GM18502 (cell line): Measurements from ENCODE around the gene ALG8.
"Not testable (repeated sequence)": the region's sequence is repeated elsewhere in the genome, so short reads cannot be mapped to it uniquely, and the experiment has no call there.

Experiments
- ATAC-seq: cut with Tn5 transposase; IDR thresholded peaks from one replicate; pipeline ENCODE4 v1.9.1; 2021; ENCODE audit warnings: mild to moderate bottlenecking; ENCODE audit not compliant: unreplicated experiment, poor library complexity

The ALG8 gene

DNA sequence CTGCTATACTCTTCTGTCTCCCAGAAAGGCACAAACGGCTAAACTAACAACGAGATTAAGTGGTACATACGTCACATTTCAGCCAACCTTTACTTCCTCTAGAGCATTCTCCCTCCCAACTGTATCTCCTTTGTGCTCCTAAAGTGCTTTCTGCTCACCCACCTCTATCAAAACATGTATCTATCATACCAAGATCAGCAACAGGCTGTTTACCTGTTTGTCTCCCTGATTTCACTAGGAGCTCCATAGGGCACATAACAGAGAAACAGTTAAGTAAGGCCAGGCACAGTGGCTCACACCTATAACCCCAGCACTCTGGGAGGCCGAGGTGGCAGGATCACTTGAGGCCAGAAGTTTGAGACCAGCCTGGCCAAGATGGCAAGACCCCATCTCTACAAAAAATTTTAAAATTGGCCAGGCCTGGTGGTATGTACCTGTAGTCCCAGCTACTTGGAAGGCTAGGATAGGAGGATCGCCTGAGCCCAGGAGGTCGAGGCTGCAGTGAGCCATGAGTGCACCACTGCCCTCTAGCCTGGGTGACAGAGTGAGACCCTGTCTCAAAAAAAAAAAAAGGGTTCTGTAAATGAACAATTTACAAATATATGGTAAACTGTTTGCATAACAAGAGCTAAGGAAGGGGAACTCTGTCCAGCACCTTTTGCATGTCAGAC is 62.6 kb downstream of the ALG8 start:
- no peak for ATAC-seq

DNA sequence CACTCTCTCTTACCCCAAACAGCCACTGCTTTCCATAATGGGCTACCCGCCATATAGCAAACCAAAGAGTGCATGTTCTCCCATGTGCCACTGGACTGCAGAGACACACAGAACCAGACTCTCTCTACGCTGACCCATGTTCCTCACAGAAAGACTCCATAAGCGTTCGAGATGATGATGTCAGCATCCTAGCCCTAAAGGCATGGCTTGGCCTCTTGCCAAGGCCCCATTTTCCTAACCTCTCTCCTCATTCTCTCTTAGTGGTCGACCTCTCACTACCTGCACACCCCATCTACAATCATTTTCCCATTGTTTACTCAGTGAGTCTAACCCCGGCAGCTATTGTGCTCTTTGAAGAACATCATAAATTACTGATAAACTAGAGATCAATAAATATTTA is 64.7 kb downstream of the ALG8 start:
- ATAC-seq, result no peak

DNA sequence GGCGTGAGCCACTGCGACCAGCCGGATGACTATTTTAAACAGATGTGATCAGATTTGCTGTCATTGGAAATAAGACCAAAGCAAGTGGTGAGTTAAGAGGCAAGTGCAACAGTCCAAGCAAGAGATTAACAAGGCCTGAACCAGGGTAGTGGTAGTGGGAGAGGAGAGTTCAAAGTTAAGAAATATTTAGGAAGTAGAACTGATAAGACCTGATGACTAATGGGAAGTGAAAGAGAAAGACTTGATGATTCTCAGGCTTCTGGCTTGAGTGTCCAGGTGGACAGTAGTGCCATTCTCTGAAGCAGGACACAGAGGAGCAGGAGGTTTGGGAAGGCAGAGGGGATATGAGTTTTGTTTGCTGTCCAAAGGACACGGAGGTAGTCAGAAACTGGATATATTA is 67.0 kb downstream of the ALG8 start:
- no peak for ATAC-seq

DNA sequence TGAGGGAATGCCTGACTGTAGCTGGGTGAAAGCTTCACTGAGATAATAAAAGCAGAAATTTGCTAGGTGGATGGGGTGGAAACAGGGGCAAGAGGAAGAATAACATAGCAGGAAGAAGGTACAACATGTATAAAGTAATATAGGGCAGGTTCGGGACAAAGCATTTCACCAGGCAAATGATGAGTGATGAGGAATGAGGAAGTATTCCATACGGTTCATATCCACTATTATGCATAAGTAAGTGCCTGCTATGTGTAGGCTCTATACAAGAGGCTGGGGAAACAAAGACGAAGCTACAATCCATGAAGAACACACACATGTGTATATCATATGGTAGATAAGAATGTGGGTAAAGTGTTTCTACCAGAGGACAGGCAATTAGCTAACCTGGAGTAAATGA is 67.7 kb downstream of the ALG8 start:
- ATAC-seq, result no peak

DNA sequence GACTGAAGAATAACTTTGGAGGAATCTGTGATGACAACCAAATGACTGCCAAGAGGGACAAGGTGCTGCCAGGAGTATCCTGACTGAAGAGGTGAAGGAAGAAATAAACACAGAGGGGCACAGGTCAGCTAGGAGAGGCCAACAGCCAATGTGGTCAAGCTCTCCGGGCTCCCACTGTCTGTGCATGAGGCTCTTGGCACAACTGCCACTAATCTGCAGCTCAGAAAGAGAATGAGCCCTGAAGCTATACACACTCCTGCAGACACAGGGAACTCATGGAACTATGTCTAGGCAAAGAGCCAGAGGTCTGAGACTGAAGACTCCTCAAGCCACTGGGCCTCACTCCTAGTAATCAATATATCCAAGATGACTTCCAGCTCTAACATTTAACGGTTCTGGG is 68.8 kb downstream of the ALG8 start:
- no peak for ATAC-seq

DNA sequence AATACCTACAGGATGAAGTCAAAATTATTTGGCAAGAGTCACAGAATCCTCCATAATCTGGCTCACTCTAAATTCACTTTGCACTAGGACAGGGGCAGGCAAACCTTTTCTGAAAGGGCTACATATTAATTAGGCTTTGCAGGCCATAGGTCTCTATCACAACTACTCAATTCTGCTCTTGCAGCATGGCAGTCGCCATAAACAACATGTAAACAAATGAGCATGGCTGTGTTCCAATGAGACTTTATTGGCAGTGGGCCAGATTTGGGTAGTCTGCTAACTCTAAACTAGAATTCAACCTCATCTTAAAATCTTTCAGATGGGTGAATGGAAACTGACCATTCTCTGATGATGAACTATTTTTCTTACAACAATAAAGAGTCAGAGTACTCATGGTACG is 70.0 kb downstream of the ALG8 start:
- no peak for ATAC-seq

DNA sequence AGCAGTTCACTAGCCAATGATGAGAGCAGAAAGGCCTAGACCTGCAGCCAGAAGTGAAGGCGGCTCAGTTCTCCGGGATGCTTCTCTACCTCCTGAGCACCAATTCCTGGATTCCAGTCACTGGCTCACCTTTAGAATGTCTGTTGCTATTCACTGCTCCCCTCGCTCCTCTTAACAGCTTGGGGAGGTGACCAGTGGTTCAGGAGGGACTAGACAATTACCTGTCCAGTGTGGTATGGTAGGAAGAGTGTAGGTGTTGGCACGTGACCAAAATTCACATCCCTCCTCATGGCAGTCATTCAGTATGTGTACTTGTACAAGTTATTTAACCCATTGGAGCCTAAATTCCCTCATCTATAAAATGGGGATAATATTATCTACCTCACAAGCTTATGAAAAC is 71.7 kb downstream of the ALG8 start:
- no peak for ATAC-seq

DNA sequence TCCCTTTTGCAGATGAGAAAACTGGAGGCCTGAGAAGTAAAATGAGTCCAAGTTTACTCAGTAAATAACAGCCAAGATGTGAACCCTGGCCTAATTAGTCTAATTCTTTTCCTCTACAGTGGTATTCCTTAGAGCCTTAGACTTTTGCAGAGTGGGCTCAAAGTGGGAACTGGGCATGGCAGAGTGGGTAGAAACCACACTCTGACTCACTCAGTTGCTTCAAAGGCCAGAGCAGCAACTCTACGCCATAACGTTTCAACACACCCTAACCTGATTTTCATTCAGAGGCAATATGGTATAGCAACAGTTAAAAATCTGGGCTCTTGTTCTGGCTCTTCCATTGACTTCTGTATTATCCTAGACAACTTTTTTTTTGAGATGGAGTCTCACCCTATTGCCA is 73.0 kb downstream of the ALG8 start:
- ATAC-seq, result no peak

DNA sequence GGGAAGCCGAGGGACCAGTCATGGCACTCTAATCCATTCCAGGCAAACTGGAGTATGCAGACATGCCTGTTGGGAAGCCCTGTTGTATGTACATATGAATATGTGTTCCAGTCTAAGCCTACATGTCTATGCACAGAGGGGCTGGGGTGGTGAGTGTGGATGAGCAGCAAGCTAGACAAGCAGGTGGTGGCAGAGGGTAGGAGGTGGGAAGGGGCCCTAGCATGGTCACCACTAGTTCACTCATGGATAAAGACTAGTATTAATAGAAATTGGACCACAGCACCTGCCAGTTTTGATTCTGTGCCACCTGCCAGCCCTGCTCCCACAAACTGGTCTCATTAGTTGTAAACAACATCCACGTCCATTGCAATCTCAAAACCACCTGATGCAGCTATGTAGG is 74.2 kb downstream of the ALG8 start:
- no peak for ATAC-seq

DNA sequence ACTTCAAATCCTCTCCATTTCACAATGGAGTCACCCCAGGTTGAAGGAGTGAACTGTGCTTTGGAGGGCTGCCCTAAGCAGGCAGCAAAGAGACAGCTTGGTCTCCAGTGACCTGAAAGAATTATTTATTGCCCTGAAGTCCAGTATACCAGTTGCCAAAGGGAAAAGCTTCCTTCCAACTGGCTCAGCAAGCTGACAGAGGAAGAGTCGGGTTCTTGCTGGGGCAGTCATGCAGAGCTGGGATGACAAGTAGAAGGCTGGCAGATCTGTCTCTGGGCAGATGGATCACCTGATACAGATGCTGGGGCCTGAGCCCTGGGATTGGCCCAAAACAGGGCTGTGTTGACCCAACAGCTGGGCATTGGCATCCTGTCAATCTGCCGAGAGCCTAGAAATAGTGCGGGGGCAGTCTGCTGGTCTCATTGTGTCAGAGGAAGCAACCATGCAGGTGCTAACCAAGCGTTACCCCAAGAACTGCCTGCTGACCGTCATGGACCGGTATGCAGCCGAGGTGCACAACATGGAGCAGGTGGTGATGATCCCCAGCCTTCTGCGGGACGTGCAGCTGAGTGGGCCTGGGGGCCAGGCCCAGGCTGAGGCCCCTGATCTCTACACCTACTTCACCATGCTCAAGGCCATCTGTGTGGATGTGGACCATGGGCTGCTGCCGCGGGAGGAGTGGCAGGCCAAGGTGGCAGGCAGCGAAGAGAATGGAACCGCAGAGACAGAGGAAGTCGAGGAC is 75.8 kb downstream of the ALG8 start, which contains the start of gene THRSP:
Gene THRSP, plus strand, starts transcription at position 422 of the 742 bp plus-strand sequence. Its CDS starts 21 bp downstream, at position 443.
- ATAC-seq, result no peak

DNA sequence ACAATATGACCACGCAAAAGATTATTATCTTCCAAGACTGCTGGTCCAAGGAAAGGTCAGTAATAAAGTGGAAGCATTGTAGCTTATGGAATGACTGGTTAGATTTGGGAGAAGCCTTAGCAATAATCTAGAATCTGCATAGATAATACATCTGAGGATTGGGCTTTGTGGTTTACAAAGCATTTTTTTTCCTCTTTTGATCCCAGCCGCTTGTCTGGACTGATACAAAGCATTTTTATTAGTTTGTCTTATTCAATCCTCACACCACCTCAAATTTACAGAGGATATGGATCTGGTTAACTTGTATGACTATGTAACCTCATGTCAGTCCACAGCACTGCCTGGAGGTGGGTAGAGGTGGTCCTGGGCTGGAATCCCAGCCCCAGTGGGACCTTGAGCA is 76.8 kb downstream of the ALG8 start:
- no peak for ATAC-seq

DNA sequence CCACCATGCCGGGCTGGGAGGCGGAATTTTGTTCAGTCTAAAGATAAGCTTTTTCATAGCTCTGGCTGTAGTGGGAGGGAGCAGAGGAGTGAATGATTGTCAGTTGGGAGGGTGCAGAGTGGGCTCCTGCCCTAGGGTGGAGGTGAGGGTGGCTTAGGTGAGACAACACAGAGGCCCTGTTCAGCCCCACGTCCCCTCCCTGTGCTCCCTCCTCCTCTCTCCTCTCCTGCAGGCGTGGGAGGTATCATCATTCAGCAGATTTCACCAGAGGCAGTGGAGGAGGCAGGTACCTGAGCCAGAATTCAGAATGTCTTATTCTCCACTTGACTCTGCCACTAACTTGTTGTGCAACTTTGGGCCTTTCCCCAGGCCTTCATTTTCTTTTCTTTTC is 77.5 kb downstream of the ALG8 start:
- no peak for ATAC-seq

DNA sequence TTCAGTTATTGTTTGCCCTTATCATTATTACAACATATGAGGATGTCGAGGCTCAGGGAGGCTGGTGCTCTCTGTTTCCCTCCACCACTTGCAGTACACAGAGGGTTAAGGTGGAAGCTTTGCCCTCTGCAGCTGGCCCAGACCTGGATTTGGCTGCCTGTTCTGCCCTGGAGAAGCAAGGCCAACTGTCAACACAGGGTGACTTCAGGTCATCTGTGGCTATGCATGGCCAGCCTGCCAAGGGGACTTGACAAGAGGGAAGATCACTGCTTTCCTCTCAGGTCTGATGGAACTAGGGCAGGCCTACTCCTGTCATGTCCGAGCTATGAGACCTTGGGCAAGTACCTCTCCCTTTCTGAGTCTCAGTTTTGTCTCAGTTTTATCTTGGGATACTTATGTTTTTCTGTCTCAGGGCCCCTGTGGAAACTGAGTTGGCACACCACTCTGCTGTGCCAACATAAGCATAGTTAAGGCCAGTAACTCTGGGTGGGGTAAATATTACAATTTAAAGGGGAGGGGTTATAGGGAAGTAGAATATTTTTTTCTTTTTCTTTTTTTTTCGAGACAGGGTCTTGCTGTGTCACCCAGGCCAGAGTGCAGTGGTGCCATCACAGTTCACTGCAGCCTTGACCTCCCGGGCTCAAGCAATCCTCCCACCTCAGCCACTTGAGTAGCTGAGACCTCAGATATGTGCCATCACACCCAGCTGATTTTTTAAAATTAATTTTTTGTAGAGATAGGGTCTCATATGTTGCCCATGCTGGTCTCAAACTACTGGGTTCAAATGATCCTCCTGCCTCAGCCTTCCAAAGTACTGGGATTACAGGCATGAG is 78.1 kb downstream of the ALG8 start:
- ATAC-seq, result no peak

DNA sequence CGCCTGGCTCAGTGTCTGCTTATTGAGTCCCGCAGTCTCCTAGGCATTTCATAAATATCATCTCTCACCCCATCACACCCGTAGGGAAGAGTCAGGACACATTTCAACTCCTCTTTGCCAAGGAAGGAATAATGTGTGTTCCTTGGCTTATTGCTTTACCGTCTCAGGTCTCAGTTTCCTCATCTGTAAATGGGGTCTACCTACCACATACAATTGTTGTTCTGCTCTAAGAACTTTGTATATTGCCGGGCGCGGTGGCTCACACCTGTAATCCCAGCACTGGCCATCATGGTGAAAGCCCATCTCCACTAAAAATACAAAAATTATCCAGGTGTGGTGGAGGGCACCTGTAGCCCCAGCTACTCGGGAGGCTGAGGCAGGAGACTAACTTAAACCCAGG is 78.9 kb downstream of the ALG8 start:
- no peak for ATAC-seq

DNA sequence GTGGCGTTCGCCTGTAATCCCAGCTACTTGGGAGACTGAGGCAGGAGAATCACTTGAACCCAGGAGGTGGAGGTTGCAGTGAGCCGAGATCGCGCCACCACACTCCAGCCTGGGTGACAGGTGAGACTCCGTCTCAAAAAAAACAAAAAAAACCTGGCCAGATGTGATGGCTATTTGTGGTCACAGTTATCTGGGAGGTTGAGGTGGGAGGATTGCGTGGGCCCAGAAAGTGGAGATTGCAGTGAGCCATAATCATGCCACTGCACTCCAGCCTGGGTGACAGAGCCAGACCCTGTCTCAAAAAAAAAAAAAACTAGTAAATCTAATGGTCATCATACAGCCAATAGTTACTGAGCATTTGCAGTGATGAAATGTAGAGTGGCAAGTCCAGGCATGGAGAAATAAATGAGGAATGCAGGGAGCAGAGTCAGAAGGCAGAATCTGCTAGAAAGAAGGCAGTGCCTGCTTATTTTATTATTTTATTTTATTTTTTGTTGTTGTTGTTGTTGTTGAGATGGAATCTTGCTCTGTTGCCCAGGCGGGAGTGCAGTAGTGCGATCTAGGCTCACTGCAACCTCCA is 79.6 kb downstream of the ALG8 start:
- ATAC-seq, result not testable (repeated sequence)

DNA sequence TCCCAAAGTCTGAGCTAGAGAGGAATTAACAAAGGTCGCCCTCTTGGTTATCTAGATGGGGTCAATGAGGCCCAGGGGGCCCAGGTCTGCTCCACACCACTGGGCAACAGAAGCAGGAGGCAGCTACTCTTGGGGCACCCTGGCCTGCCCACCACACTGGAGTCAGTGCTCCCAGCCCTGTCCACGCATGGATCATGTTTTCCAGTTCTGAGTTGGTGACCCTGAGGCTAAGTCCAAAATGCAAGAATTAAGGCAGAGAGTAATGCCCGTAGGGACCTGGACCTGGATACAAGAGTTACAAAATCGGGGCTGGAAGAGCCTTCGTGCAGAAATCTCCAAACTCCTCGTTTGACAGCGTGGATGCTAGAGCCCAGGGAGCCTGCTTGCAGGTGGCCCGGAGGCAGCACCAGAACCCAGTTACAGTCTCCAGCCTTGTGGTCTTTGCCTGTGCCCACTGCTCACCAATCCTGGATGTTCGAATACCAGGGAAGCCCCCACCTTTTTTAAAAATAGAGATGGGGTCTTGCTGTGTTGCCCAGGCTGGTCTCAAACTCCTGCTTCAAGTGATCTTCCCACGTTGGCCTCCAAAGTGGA is 81.9 kb downstream of the ALG8 start:
- ATAC-seq, result no peak

DNA sequence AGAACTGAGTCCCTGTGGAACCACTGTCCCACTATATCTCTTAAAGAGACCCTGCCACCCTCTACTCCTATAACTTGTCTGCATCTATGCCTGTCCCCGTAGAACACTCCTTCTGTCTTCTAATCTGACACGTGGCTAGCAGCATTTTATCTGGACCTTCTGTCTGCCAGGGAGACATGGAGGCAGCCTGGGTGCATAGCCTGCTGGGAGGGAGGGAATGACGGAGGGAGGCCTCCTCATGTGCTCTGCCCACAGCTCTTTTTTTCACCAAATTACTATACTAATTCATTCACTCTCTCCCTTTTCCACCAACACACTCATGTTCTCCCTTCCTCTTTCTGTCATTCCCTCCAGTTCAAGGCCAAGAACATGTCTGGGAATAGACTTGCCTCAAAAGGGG is 83.3 kb downstream of the ALG8 start:
- no peak for ATAC-seq

DNA sequence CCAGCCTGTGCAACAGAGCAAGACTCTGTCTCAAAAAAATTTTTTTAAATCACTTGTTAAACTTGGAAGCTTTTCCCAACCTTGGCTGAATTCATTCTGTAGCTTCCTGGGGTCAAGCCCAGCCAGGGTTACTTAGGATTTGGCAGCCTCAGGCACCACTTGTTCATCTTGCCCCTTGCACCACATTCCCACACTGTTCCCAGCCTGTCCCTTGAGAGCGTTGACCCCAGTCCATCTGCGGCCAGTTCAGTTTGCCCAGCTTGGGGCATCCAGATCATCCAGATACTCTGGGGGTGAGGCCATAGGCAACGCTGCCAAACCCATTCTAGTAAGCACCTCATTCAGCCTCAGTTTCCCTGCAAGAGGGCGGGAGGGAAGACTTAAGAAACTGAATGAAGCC is 84.5 kb downstream of the ALG8 start:
- ATAC-seq, result no peak

DNA sequence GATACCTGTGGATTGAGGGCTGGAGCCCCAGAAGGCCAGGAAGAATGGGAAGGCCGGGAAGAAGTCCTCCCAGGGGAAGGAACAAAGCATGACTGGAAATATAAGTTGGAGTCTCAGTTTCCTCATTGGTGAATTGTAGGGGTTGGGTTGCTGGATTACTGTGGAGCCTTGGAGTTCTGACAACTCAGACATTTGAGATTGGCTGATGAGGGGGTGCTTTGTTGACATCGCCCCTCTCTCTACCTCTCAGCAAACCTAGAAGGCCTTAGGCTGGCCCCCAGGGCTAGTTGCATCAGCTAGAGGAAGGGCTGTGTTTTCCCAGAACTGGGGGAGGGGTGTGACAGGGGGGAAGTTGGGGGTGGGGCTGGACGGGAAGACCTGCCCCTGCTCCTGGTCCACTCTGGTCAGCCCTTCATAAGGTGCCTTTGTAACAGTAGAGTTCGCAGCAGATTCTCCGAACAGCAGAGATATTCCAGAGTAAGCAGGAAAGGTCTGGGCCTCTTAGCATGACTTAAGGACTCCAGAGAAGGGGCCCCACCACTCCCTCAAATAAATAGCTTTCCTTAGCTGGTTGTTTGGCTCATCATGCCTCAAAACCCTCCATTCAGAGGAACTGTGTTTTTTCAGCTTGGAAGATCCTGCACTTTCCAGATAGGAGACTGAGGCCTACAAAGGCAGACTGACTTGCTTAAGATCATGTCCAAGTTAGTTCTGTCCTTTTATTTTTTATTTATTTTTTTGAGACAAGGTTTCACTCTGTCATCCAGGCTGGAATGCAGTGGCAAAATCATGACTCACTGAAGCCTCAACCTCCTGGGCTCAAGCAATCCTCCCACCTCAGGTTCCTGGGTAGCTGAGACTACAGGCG is 88.2 kb downstream of the ALG8 start:
- ATAC-seq, result no peak
